ENCODE measurements around the gene TSPAN5. TPM values are rescaled to one million over a fixed set of nuclear protein-coding genes. Genes with fewer than 3 reads are reported as not detected.

Gene TSPAN5
- total and polyA plus RNA-seq, 2 of the 4 experiments (the other 2 are of a cell fraction): 64.8 to 79.6 TPM

GRCh38 chr4:98544818-98545414, 113.5 kb downstream of the TSPAN5 start:
- H2BK5ac ChIP-seq (ENCODE audit: low read depth, low read length, poor library complexity, severe bottlenecking): no peak overlapping the region
- TF ChIP-seq POLR2A (IDR thresholded peaks at IDR 0.05; ENCODE audit: low read depth, low read length) (no peak), CEBPB (IDR thresholded peaks at IDR 0.05; ENCODE audit: low read depth, low read length) (no peak)
- 0 out of 2 replicates have a peak, but pooled peaks cover 3% of the 10 kb centered on the region for H4K20me1 ChIP-seq (ENCODE audit: insufficient read depth, low read length)
- H2BK120ac ChIP-seq (ENCODE audit: low read depth, low read length): no peak overlapping the region
- no peak overlapping the region; the same call in 1 of the 2 replicates for H3K23ac ChIP-seq (ENCODE audit: low read depth, low read length)
- H3K4me2 ChIP-seq (ENCODE audit: low read depth, low read length): no peak overlapping the region
- dilution Hi-C loops (cut with HindIII; ENCODE audit: low sequenced_read_pairs, unreplicated experiment) (no loop called here), in situ Hi-C loops (cut with MboI; ENCODE audit: low sequenced_read_pairs) (no loop called here), intact Hi-C loops (cut with micrococcal nuclease) (loop anchor here (5.0 kb wide), 1 partner anchor 112 kb away; the partner anchor contains the start of gene TSPAN5)
- H3K4me3 ChIP-seq (ENCODE audit: insufficient read depth, low read depth, low read length): no peak overlapping the region
- H3K18ac ChIP-seq (ENCODE audit: low read depth, low read length): no peak overlapping the region
- H4K91ac ChIP-seq (ENCODE audit: insufficient read depth, low read depth, low read length): peak overlapping the region; percentile 11; the same call in 1 of the 2 replicates
- CTCF ChIA-PET: interaction anchor here (0.6 kb wide), 1 partner anchor 1410 kb away, joined by 3 read pairs; no protein-coding TSS in a partner anchor
- WGBS, 2 experiments (ENCODE audit: extremely low coverage in 2 of 2, insufficient read length in 1 of 2): 94% methylated on average over 2 of the region's 3 CpGs; no CpG with 5 or more reads in 1 of the 2 experiments
- no peak overlapping the region for H3K56ac ChIP-seq (ENCODE audit: extremely low read depth, insufficient read depth, low read length)
- H3K4ac ChIP-seq (ENCODE audit: low read depth, low read length): no peak overlapping the region
- ATAC-seq (ENCODE audit: low read depth) (no peak), DNase-seq (no peak)
- BruUV-seq (replicated peaks): no TSS peak
- peak overlapping the region in 1 of 2 experiments; percentile 9; a peak in 1 of 4 replicates for H4K8ac ChIP-seq (ENCODE audit: low read depth in 2 of 2, low read length in 2 of 2)
- peak overlapping the region; percentile 13 for H2AFZ ChIP-seq (replicated peaks; ENCODE audit: low read length, poor library complexity)
- H3K9me1 ChIP-seq (ENCODE audit: insufficient read depth, low read length): peaks cover 3% of the 10 kb centered on the region
- H2AK5ac ChIP-seq (ENCODE audit: low read depth, low read length): peak overlapping the region; percentile 56; the same call in 1 of the 2 replicates
- H2AK9ac ChIP-seq (replicated peaks; ENCODE audit: low read depth, low read length, poor library complexity): no peak overlapping the region
- H4K5ac ChIP-seq (ENCODE audit: low read depth, low read length): no peak overlapping the region
- H2BK20ac ChIP-seq (ENCODE audit: low read depth, low read length): no peak overlapping the region
- no peaks in the 10 kb centered on the region for H3K9me3 ChIP-seq (ENCODE audit: control insufficient read depth, insufficient read depth, low read length)
- H3K27ac ChIP-seq (ENCODE audit: insufficient read depth, low read length): no peak overlapping the region
- H3K79me1 ChIP-seq (ENCODE audit: low read depth in 1 of 2, low read length in 2 of 2): peaks cover 35 to 57% of the 10 kb centered on the region in 2 experiments
- H3K4me1 ChIP-seq (ENCODE audit: control insufficient read depth, insufficient read depth, low read length): no peaks in the 10 kb centered on the region; the same call in 1 of the 2 replicates
- no peak overlapping the region for H3K14ac ChIP-seq (replicated peaks; ENCODE audit: low read depth, low read length)
- no peaks in the 10 kb centered on the region for H3K27me3 ChIP-seq (ENCODE audit: control insufficient read depth, insufficient read depth, low read length)
- POLR2A ChIA-PET (ENCODE audit: unreplicated experiment): no interaction called here
- no peaks in the 10 kb centered on the region; the same call in 1 of the 2 replicates for H3K36me3 ChIP-seq (ENCODE audit: control insufficient read depth, insufficient read depth, low read length)
- no peak overlapping the region for H2BK15ac ChIP-seq (ENCODE audit: low read depth, low read length)
- H3K9ac ChIP-seq (ENCODE audit: low read depth, low read length): no peak overlapping the region

Data from IMR-90 (cell line).